ENCODE measurements around the gene NOP14. TPM values are rescaled to one million over a fixed set of nuclear protein-coding genes. Genes with fewer than 3 reads are reported as not detected.
A peak's percentile ranks its signal among the peaks of the same experiment; 100 is the strongest.

Gene NOP14
- total and polyA plus RNA-seq, 2 of the 8 experiments (the other 6 are each of a cell fraction or from before 2014, with no cell fraction given), result 8.6 to 45.3 TPM

DNA sequence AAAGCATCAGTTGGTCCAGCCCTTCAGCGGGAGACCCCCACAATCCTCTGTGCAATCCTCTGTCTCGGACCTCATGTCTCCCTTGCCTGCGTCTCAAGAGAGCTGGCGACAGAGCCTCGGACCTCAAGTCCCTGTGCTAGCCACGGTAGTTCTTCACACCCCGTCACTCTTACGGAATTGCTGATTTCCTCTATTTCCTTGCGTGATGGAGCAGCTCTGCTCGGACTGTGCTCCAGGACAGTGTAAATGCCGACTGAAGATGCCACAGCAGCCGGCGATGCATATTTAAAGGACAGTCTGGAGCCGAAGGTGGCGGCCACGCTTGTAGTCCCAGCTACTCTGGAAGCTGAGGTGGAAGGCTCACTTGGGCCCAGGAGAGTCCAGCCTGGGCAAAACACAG is 2.1 kb upstream of the NOP14 start:
- TF ChIP-seq SP1 (IDR thresholded peaks at IDR 0.05; ENCODE audit: low read depth, low read length), result no peak
- TF ChIP-seq, protein P1, sequence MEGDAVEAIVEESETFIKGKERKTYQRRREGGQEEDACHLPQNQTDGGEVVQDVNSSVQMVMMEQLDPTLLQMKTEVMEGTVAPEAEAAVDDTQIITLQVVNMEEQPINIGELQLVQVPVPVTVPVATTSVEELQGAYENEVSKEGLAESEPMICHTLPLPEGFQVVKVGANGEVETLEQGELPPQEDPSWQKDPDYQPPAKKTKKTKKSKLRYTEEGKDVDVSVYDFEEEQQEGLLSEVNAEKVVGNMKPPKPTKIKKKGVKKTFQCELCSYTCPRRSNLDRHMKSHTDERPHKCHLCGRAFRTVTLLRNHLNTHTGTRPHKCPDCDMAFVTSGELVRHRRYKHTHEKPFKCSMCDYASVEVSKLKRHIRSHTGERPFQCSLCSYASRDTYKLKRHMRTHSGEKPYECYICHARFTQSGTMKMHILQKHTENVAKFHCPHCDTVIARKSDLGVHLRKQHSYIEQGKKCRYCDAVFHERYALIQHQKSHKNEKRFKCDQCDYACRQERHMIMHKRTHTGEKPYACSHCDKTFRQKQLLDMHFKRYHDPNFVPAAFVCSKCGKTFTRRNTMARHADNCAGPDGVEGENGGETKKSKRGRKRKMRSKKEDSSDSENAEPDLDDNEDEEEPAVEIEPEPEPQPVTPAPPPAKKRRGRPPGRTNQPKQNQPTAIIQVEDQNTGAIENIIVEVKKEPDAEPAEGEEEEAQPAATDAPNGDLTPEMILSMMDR (IDR thresholded peaks at IDR 0.05; ENCODE audit: control extremely low read depth in 1 of 3, insufficient read depth in 1 of 3, low read depth in 1 of 3, low read length in 3 of 3), result no peak
- TF ChIP-seq PHF8 (conservative IDR thresholded peaks at IDR 0.05; ENCODE audit: low read depth, low read length), result no peak
- no peak for FAIRE-seq

More for the DNA sequence above, 2.1 kb upstream of the NOP14 start:
- Histone ChIP-seq H4K91ac (replicated peaks; ENCODE audit: insufficient read length, low read length) (no peak overlapping the region), H3K18ac (ENCODE audit: extremely low read depth, low read length) (no peak overlapping the region), H2AK5ac (ENCODE audit: low read depth, low read length) (no peak overlapping the region), H3K79me1 (ENCODE audit: low read depth, low read length) (peaks cover 5% of the 10 kb centered on the region; the same call in 1 of the 2 replicates), H4K20me1 (replicated peaks in 1 of 2; ENCODE audit: control insufficient read depth in 1 of 2, insufficient read depth in 2 of 2, low read length in 2 of 2) (peaks cover 2 to 5% of the 10 kb centered on the region in 2 experiments), H3K56ac (replicated peaks; ENCODE audit: insufficient read length, low read depth, low read length) (no peak overlapping the region), H2BK5ac (ENCODE audit: low read depth, low read length) (0 out of 2 replicates have a peak overlapping the region, but pooled peaks have one; percentile 12), H4K5ac (ENCODE audit: insufficient read length, low read depth, low read length) (no peak overlapping the region), H2BK15ac (ENCODE audit: low read length) (no peak overlapping the region), H3K36me3 (ENCODE audit: control insufficient read depth in 2 of 4, insufficient read depth in 4 of 4, low read length in 3 of 4) (no peaks in the 10 kb centered on the region), H3K4me2 (ENCODE audit: insufficient read depth in 1 of 2, low read depth in 2 of 2, low read length in 2 of 2) (no peak overlapping the region), H3K27ac (ENCODE audit: low read depth, low read length) (no peak overlapping the region), H4K8ac (ENCODE audit: extremely low read depth, insufficient read depth, low read length) (no peak overlapping the region), H3K4me1 (replicated peaks in 1 of 4; ENCODE audit: control insufficient read depth in 3 of 4, insufficient read depth in 4 of 4, low read length in 3 of 4) (peaks cover 3 to 9% (median 6%) of the 10 kb centered on the region in 4 experiments; a peak in 5 of 7 replicates), H3K4me3 (ENCODE audit: extremely low read depth in 1 of 4, insufficient read depth in 2 of 4, low read depth in 3 of 4, low read length in 4 of 4) (no peak overlapping the region), H3K79me2 (ENCODE audit: control insufficient read depth in 1 of 2, insufficient read depth in 2 of 2, low read length in 2 of 2) (peaks cover 0 to 17% of the 10 kb centered on the region in 2 experiments; a peak in 2 of 4 replicates), H3K4ac (replicated peaks; ENCODE audit: insufficient read length, low read depth, low read length) (no peak overlapping the region), H3K23me2 (ENCODE audit: low read depth, low read length) (peaks cover 16% of the 10 kb centered on the region; the same call in 1 of the 2 replicates), H3K9ac (replicated peaks in 1 of 4; ENCODE audit: extremely low read depth in 1 of 4, low read depth in 3 of 4, low read length in 3 of 4) (no peak overlapping the region), H2BK120ac (replicated peaks; ENCODE audit: low read depth, low read length) (no peak overlapping the region), H3K14ac (ENCODE audit: insufficient read length) (no peak overlapping the region), H3K9me3 (ENCODE audit: insufficient read depth in 2 of 2, low read depth in 1 of 2, low read length in 1 of 2) (no peaks in the 10 kb centered on the region), H2BK12ac (ENCODE audit: low read depth, low read length) (no peak overlapping the region), H2AFZ (ENCODE audit: low read length) (no peak overlapping the region), H3K23ac (ENCODE audit: insufficient read length) (no peak overlapping the region), H3K27me3 (replicated peaks in 1 of 4; ENCODE audit: control insufficient read depth in 3 of 4, extremely low read depth in 1 of 4, insufficient read depth in 3 of 4, low read length in 3 of 4) (peaks cover 0 to 7% (median 6%) of the 10 kb centered on the region in 4 experiments; a peak in 4 of 7 replicates), H2BK20ac (ENCODE audit: low read length) (no peak overlapping the region)
- ChIA-PET CTCF (ENCODE audit: partially characterized antibody) (interaction anchor here (0.8 to 6.4 kb wide), 3 partner anchors 14 to 95 kb away, joined by 3 to 60 read pairs (median 4); no protein-coding TSS in a partner anchor), POLR2A (ENCODE audit: partially characterized antibody) (interaction anchor here (0.6 to 3.4 kb wide), 2 partner anchors 11 to 805 kb away, joined by 3 to 13 read pairs; no protein-coding TSS in a partner anchor)
- WGBS, 2 experiments (ENCODE audit: extremely low coverage in 1 of 2, insufficient coverage in 1 of 2, insufficient read length in 1 of 2, insufficient replicate concordance in 2 of 2, low coverage in 1 of 2, low lambda C conversion rate in 2 of 2, missing lambda C conversion rate in 1 of 2), result 90% methylated on average over 16 of the region's 16 CpGs; no CpG with 5 or more reads in 1 of the 2 experiments
- no peak for DNase-seq (ENCODE audit: low read depth in 1 of 2, low spot score in 2 of 2)
